SH-SY5Y (cell line): Measurements from ENCODE around the gene CTBP1.

ENCODE experiments used
- GATA2 ChIP-seq: IDR thresholded peaks from 2 replicates; pipeline ENCODE4 v1.6.1; 2011; ENCODE audit warnings: mild to moderate bottlenecking, low read depth, low read length
- GATA3 ChIP-seq: IDR thresholded peaks from 2 replicates; pipeline ENCODE4 v1.6.1; 2011; ENCODE audit warnings: low read depth, mild to moderate bottlenecking, low read length, moderate library complexity

- TF ChIP-seq GATA2 (no peak), GATA3 (no peak)
Observed at GRCh38 chr4:1249148-1249730, 309 bp upstream of the CTBP1 start.
